Mucosa of descending colon (tissue), 3 donors: ENCODE results near the gene TIMP2. TPM values are rescaled to one million over a fixed set of nuclear protein-coding genes. Genes with fewer than 3 reads are reported as not detected.

Experiments
- ATAC-seq: fragments of 200-7000 bp; cut with Tn5 transposase; one replicate; pipeline ENCODE4 v1.9.1; 2020; ENCODE audit warnings: mild to moderate bottlenecking, moderate library complexity
- DNase-seq, 3 donors: peaks; one replicate each; pipeline ENCODE4 v3.0.0-alpha.2; 2020
- H3K36me3 ChIP-seq: fragments of 200-600 bp; one replicate; pipeline ENCODE4 v1.8.0; 2021; ENCODE audit warnings: low read depth, mild to moderate bottlenecking
- H3K4me1 ChIP-seq: fragments of 200-600 bp; one replicate; pipeline ENCODE4 v1.8.0; 2021; ENCODE audit warnings: low read depth, mild to moderate bottlenecking
- H3K4me3 ChIP-seq: fragments of 200-600 bp; one replicate; pipeline ENCODE4 v1.8.0; 2021; ENCODE audit warnings: mild to moderate bottlenecking
- H3K9me3 ChIP-seq: fragments of 200-600 bp; one replicate; pipeline ENCODE4 v1.8.0; 2021; ENCODE audit warnings: mild to moderate bottlenecking
- intact Hi-C, 2 donors: fragments of 100-400 bp; cut with DNase I in 1 of 2; cut with micrococcal nuclease in 1 of 2; formaldehyde crosslinking; loops; one replicate each; pipeline versions ENCODE4 v1.11.0 to v1.11.1; 2022; cut with DNase I, micrococcal nuclease
- total RNA-seq, 3 donors: library from RNA; stranded (reverse); fragmentation: NEBNext Ultra II Directional in 2 of 3; extraction: Animal tissue kit (Norgen Biotek cat#: 25700) in 2 of 3; gene quantifications; one replicate each; pipeline versions ENCODE4 v1.2.1 to v1.2.4, GENCODE V29; 2021 to 2023
- TF ChIP-seq, protein P1 (sequence below): fragments of 200-600 bp; IDR thresholded peaks from one replicate; pipeline ENCODE4 v1.8.0; 2022; ENCODE audit warnings: antibody characterized with exemption, mild to moderate bottlenecking
- donor health status: DM: no; HTN: no; CAD: no; lungs with moderate emphysema.
- donor health status: DM: no; HTN: no; CAD: no.
- donor health status: DM: no; HTN: yes; CAD: no.

The TIMP2 gene
- total RNA-seq, 3 donors from 2014 or later = 44.9 to 268 (median 91.3) TPM

DNA sequence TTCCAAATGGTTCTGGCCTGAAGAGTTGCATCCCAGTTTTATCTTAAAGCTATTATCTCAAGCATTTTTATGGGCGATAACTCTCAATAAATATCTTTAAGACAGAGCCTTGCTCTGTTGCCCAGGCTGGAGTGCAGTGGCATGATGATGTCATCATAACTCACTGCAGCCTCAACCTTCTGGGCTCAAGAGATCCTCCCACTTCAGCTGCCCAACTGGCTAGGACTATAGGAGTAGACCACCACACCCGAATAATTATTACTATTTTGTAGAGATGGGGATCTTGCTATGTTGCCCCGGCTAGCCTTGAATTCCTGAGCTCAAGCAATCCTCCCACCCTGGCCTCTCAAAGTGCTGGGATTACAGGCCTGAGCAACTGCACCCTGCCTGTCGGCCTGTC is 117.0 kb downstream of the TIMP2 start:
- ATAC-seq (no peak), DNase-seq (no peak)
- intact Hi-C loops = no loop called here
- Histone ChIP-seq H3K9me3 (no peaks in the 10 kb centered on the region), H3K4me1 (no peaks in the 10 kb centered on the region), H3K36me3 (peaks cover 11% of the 10 kb centered on the region), H3K4me3 (no peak overlapping the region)
- TF ChIP-seq, protein P1, sequence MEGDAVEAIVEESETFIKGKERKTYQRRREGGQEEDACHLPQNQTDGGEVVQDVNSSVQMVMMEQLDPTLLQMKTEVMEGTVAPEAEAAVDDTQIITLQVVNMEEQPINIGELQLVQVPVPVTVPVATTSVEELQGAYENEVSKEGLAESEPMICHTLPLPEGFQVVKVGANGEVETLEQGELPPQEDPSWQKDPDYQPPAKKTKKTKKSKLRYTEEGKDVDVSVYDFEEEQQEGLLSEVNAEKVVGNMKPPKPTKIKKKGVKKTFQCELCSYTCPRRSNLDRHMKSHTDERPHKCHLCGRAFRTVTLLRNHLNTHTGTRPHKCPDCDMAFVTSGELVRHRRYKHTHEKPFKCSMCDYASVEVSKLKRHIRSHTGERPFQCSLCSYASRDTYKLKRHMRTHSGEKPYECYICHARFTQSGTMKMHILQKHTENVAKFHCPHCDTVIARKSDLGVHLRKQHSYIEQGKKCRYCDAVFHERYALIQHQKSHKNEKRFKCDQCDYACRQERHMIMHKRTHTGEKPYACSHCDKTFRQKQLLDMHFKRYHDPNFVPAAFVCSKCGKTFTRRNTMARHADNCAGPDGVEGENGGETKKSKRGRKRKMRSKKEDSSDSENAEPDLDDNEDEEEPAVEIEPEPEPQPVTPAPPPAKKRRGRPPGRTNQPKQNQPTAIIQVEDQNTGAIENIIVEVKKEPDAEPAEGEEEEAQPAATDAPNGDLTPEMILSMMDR = no peak

DNA sequence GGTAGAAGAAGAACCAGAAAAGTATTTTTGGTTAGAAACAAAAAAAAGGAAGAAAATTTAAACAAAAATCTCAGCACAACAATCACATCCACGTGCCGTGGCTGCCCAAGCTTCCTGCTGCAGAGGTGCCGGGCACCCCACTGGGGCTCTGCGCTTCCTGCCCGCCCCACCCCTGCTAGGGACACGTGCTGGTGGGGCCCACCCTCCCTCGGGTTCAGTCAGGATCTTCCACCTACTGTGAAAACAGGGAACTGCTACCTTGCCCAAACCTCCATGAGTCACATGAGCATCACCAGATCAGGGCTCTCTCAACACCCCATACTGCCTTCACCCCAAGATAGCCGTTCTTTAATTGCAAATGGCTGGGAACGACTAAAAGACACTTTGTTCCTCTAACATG is 118.7 kb downstream of the TIMP2 start:
- Histone ChIP-seq H3K36me3 (peaks cover 11% of the 10 kb centered on the region), H3K4me1 (no peaks in the 10 kb centered on the region), H3K9me3 (no peaks in the 10 kb centered on the region), H3K4me3 (no peak overlapping the region)
- DNase-seq (peak in 1 of 3 donors; percentile 27), ATAC-seq (peak; percentile 50)
- intact Hi-C loops = no loop called here
- TF ChIP-seq, protein P1 = no peak

DNA sequence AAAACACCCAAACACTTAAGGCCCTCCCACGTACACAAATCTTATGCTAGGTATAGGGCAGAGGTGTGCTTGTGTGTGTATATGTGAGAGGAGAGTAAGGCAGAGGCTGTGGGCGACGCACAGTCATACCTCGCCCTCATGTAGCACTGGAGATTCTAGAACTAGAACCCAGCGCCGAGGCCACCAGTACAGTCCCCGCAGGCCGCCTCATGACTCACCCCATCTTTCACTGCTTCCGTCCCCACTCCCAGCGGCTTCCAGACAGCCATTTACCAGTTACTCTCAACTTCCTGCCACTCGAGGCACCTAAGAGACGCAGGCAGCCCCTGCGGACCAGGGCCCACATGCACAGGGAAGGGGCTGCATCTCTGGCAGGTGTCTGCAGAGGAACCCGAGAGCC is 119.9 kb downstream of the TIMP2 start:
- ATAC-seq = peak; percentile 62

DNA sequence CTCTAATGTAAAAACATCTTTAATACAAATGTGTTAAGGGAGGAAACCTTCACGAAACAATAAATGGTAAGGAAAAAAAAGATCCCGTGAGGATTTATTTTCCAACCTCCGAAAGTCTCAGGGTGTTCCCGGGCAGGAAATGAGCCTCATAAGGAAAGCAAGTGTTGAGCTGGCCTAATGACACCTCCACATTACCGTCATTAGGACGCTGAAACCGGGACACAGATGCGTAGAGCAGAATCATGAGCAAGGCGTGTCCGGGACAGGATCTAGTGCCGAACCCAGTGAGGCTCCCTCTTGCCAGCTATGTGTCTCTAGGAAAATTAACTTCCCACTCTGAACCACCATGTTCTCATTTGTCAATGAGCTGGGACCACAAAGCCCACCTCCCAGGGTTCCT is 120.4 kb downstream of the TIMP2 start:
- H3K9me3 ChIP-seq = no peaks in the 10 kb centered on the region
- H3K36me3 ChIP-seq = peaks cover 4% of the 10 kb centered on the region
- TF ChIP-seq, protein P1 = no peak
- no peak overlapping the region for H3K4me3 ChIP-seq
- ATAC-seq (no peak), DNase-seq (no peak)
- no peaks in the 10 kb centered on the region for H3K4me1 ChIP-seq
- intact Hi-C loops = no loop called here

More for the DNA sequence above, 119.9 kb downstream of the TIMP2 start:
- DNase-seq = peak in 1 of 3 donors; percentile 25
- Histone ChIP-seq H3K4me3 (no peak overlapping the region), H3K36me3 (peaks cover 7% of the 10 kb centered on the region), H3K9me3 (no peaks in the 10 kb centered on the region), H3K4me1 (no peaks in the 10 kb centered on the region)
- intact Hi-C loops = no loop called here
- TF ChIP-seq, protein P1 = no peak

DNA sequence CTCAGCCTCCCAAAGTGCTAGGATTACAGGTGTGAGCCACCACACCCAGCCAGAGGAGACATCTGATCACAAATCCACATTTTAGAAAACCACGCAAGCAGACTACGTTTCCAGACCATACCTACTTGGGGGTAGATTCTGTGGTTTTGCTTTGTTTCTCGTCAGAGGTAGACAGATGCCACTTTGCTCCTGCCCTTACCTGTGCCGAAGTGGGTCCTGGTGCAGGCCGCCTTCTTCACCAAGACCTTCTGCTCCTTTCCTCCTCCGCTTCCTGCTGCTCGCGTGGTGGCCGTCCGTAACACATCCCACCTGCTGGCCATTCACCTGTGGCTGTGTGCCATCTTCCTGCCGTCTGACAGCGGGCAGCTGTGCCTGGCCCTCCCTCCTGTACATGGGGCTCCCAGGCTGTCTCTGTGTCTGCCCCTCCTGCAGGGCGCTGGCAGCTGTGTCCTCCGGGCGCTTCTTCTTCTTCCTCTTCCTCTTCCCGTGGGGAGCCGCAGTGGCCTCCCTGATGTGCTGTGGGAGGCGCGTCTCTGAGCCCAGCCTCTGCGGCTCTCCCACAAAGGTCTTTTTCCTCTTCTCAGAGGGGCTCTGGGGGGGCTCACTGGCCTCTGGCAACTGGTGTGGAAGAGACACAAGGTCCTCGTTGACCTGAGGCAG is 121.9 kb downstream of the TIMP2 start:
- no peaks in the 10 kb centered on the region for H3K9me3 ChIP-seq
- TF ChIP-seq, protein P1 = no peak
- intact Hi-C loops = no loop called here
- DNase-seq (peak in 1 of 3 donors; percentile 65), ATAC-seq (peak; percentile 23)
- no peak overlapping the region for H3K4me3 ChIP-seq
- no peaks in the 10 kb centered on the region for H3K4me1 ChIP-seq
- H3K36me3 ChIP-seq = peaks cover 4% of the 10 kb centered on the region

Other genes starting within 250 kb of the TIMP2 start
- 10 to 100 TPM; 60.3 to 99.4 (median 91.6) TPM for gene CYTH1, start 143.1 kb downstream of the TIMP2 start, total RNA-seq
- 10 to 100 TPM; 36.0 to 67.7 (median 41.4) TPM for gene USP36, start 84.6 kb downstream of the TIMP2 start, total RNA-seq
- gene CEP295NL, start 22.2 kb downstream of the TIMP2 start, total RNA-seq = 1 to 10 TPM; 1.4 to 2.5 (median 2.0) TPM
- 100 to 1,000 TPM; 329 to 838 (median 752) TPM for gene LGALS3BP, start 54.5 kb upstream of the TIMP2 start, total RNA-seq
- gene CANT1, start 84.4 kb upstream of the TIMP2 start, total RNA-seq = 100 to 1,000 TPM; 159 to 376 (median 242) TPM
- 10 to 100 TPM; 16.9 to 33.3 (median 22.1) TPM for gene C1QTNF1, start 98.8 kb upstream of the TIMP2 start, total RNA-seq
- gene ENGASE, start 149.4 kb upstream of the TIMP2 start, total RNA-seq = 100 to 1,000 TPM in 1 of 3 donors, 10 to 100 TPM in 2; 89.6 to 160 (median 97.4) TPM